Nephron (organoid): Measurements from ENCODE around the gene GP9.
A peak's percentile ranks its signal among the peaks of the same experiment; 100 is the strongest.
"Not testable (repeated sequence)": the region's sequence is repeated elsewhere in the genome, so short reads cannot be mapped to it uniquely, and the experiment has no call there.

ENCODE experiments used
- H3K27ac Mint-ChIP-seq, 3 experiments: 2 replicates each; pipeline ENCODE4 v1.8.0; 2020; ENCODE audit warnings: mixed read lengths in 3 of 3, mild to moderate bottlenecking in 2 of 3, moderate library complexity in 1 of 3
- H3K27me3 Mint-ChIP-seq: 2 replicates; pipeline ENCODE4 v1.8.0; 2021; ENCODE audit warnings: low read depth, mild to moderate bottlenecking, moderate library complexity, mixed read lengths
- H3K36me3 Mint-ChIP-seq: 2 replicates; pipeline ENCODE4 v1.8.0; 2020; ENCODE audit warnings: low read depth, mixed read lengths
- H3K4me1 Mint-ChIP-seq: 2 replicates; pipeline ENCODE4 v1.8.0; 2020; ENCODE audit warnings: mixed read lengths
- H3K4me3 Mint-ChIP-seq, 3 experiments: 2 replicates each; pipeline ENCODE4 v1.8.0; 2020; ENCODE audit warnings: mild to moderate bottlenecking in 3 of 3, mixed read lengths in 3 of 3, moderate library complexity in 2 of 3
- H3K9me3 Mint-ChIP-seq: 2 replicates; pipeline ENCODE4 v1.8.0; 2020; ENCODE audit warnings: mixed read lengths
- CTCF ChIP-seq, 3 experiments: fragments of 200-600 bp; sonication (generic); IDR thresholded peaks; one replicate each; pipeline ENCODE4 v1.5.0; 2021; ENCODE audit warnings: antibody characterized with exemption in 3 of 3; ENCODE audit not compliant: unreplicated experiment in 3 of 3

The GP9 gene

GRCh38 chr3:129061888-129062834 lies 1.6 kb downstream of the GP9 start:
- TF ChIP-seq CTCF (IDR thresholded peaks at IDR 0.05; ENCODE audit: unreplicated experiment in 3 of 3) = no peak
- Mint-ChIP-seq H3K4me1 (peaks cover 6% of the 10 kb centered on the region), H3K9me3 (no peaks in the 10 kb centered on the region), H3K4me3 (no peak overlapping the region), H3K36me3 (no peaks in the 10 kb centered on the region), H3K27ac (peak overlapping the region in 1 of 3 experiments; percentile 30), H3K27me3 (peaks cover 11% of the 10 kb centered on the region)

- H3K4me1 Mint-ChIP-seq = peaks cover 6% of the 10 kb centered on the region
- H3K27ac Mint-ChIP-seq = peak overlapping the region in 1 of 3 experiments; percentile 30
- H3K36me3 Mint-ChIP-seq = no peaks in the 10 kb centered on the region
- H3K4me3 Mint-ChIP-seq = no peak overlapping the region
- no peak for TF ChIP-seq CTCF (IDR thresholded peaks at IDR 0.05; ENCODE audit: unreplicated experiment in 3 of 3)
- no peaks in the 10 kb centered on the region for H3K9me3 Mint-ChIP-seq
- peaks cover 6% of the 10 kb centered on the region for H3K27me3 Mint-ChIP-seq
Observed at GRCh38 chr3:129063091-129063640, 2.6 kb downstream of the GP9 start.

- Mint-ChIP-seq H3K4me3 (no peak overlapping the region), H3K36me3 (no peaks in the 10 kb centered on the region), H3K27me3 (no peaks in the 10 kb centered on the region), H3K4me1 (peaks cover 1% of the 10 kb centered on the region), H3K27ac (no peak overlapping the region), H3K9me3 (no peaks in the 10 kb centered on the region)
- no peak for TF ChIP-seq CTCF (IDR thresholded peaks at IDR 0.05; ENCODE audit: unreplicated experiment in 3 of 3)
Observed at GRCh38 chr3:129063841-129064482, 3.4 kb downstream of the GP9 start.

- Mint-ChIP-seq H3K36me3 (no peaks in the 10 kb centered on the region), H3K4me3 (no peak overlapping the region), H3K27ac (no peak overlapping the region), H3K9me3 (no peaks in the 10 kb centered on the region), H3K4me1 (no peaks in the 10 kb centered on the region), H3K27me3 (peaks cover 4% of the 10 kb centered on the region)
- no peak for TF ChIP-seq CTCF (IDR thresholded peaks at IDR 0.05; ENCODE audit: unreplicated experiment in 3 of 3)
Observed at GRCh38 chr3:129065016-129065719, 4.6 kb downstream of the GP9 start.

- Mint-ChIP-seq H3K9me3 (no peaks in the 10 kb centered on the region), H3K4me3 (no peak overlapping the region), H3K27ac (no peak overlapping the region), H3K4me1 (no peaks in the 10 kb centered on the region), H3K27me3 (peaks cover 4% of the 10 kb centered on the region), H3K36me3 (no peaks in the 10 kb centered on the region)
- TF ChIP-seq CTCF (IDR thresholded peaks at IDR 0.05; ENCODE audit: unreplicated experiment in 3 of 3) = no peak
Observed at GRCh38 chr3:129065720-129066073, 5.1 kb downstream of the GP9 start.

- H3K36me3 Mint-ChIP-seq, H3K9me3 Mint-ChIP-seq, H3K27me3 Mint-ChIP-seq, H3K27ac Mint-ChIP-seq, H3K4me3 Mint-ChIP-seq, H3K4me1 Mint-ChIP-seq: not testable (repeated sequence)
Observed at GRCh38 chr3:129067719-129068118, 7.1 kb downstream of the GP9 start.
